SK-N-SH treated with all-trans-retinoic acid at 6 μM for 48 hours (cell line): ENCODE data around the gene JAK1.

Source experiments
- ATAC-seq: fragments of 200-7000 bp; cut with Tn5 transposase; 3 replicates; pipeline ENCODE4 v1.9.1; 2020; ENCODE audit warnings: mild to moderate bottlenecking, moderate library complexity
- ARNTL ChIP-seq: fragments of 450-650 bp; formaldehyde crosslinking; IDR thresholded peaks from 2 replicates; pipeline ENCODE4 v1.5.0; 2020; ENCODE audit warnings: low read depth, mild to moderate bottlenecking, moderate library complexity, borderline replicate concordance
- BACH2 ChIP-seq: fragments of 250-450 bp; sonication (Bioruptor Pico); IDR thresholded peaks from 2 replicates; pipeline ENCODE4 v1.9.0; 2021; ENCODE audit warnings: mild to moderate bottlenecking, borderline replicate concordance
- CREB5 ChIP-seq: fragments of 250-450 bp; sonication (Bioruptor Pico); IDR thresholded peaks from 2 replicates; pipeline ENCODE4 v1.5.1; 2020; ENCODE audit warnings: low read depth, mild to moderate bottlenecking, moderate library complexity
- CSRNP3 ChIP-seq: fragments of 250-450 bp; sonication (Bioruptor Pico); IDR thresholded peaks from 2 replicates; pipeline ENCODE4 v1.5.1; 2021; ENCODE audit warnings: mild to moderate bottlenecking, moderate library complexity
- GLIS3 ChIP-seq: fragments of 250-450 bp; sonication (Bioruptor Pico); IDR thresholded peaks from 2 replicates; pipeline ENCODE4 v1.5.0; 2020; ENCODE audit warnings: mild to moderate bottlenecking, moderate library complexity
- OSR1 ChIP-seq: fragments of 250-450 bp; sonication (Bioruptor Pico); IDR thresholded peaks from 2 replicates; pipeline ENCODE4 v1.8.0; 2022; ENCODE audit warnings: moderate library complexity, mild to moderate bottlenecking, inconsistent platforms
- PPARA ChIP-seq: fragments of 250-450 bp; sonication (Bioruptor Pico); IDR thresholded peaks from 2 replicates; pipeline ENCODE4 v1.5.0; 2020; ENCODE audit warnings: mild to moderate bottlenecking, borderline replicate concordance
- RARB ChIP-seq: fragments of 250-450 bp; sonication (Bioruptor Pico); IDR thresholded peaks from 2 replicates; pipeline ENCODE4 v1.8.0; 2021; ENCODE audit warnings: mild to moderate bottlenecking, moderate library complexity
- SNAI2 ChIP-seq: fragments of 250-450 bp; sonication (Bioruptor Pico); IDR thresholded peaks from 2 replicates; pipeline ENCODE4 v1.5.0; 2020; ENCODE audit warnings: mild to moderate bottlenecking, moderate library complexity
- TCF4 ChIP-seq: fragments of 250-450 bp; sonication (Bioruptor Pico); IDR thresholded peaks from 2 replicates; pipeline ENCODE4 v1.8.0; 2021; ENCODE audit warnings: mild to moderate bottlenecking, moderate library complexity, borderline replicate concordance
- TOX ChIP-seq: fragments of 250-450 bp; sonication (Bioruptor Pico); IDR thresholded peaks from 2 replicates; pipeline ENCODE4 v1.8.0; 2021; ENCODE audit warnings: mild to moderate bottlenecking, moderate library complexity, borderline replicate concordance
- TSHZ2 ChIP-seq: fragments of 250-450 bp; sonication (Bioruptor Pico); IDR thresholded peaks from 2 replicates; pipeline ENCODE4 v1.5.0; 2020; ENCODE audit warnings: mild to moderate bottlenecking, moderate library complexity
- ZC3H10 ChIP-seq: fragments of 250-450 bp; sonication (Bioruptor Pico); IDR thresholded peaks from 2 replicates; pipeline ENCODE4 v1.5.1; 2021; ENCODE audit warnings: mild to moderate bottlenecking, moderate library complexity
- ZFP3 ChIP-seq: fragments of 250-450 bp; sonication (Bioruptor Pico); IDR thresholded peaks from 2 replicates; pipeline ENCODE4 v1.5.0; 2020; ENCODE audit warnings: mild to moderate bottlenecking, moderate library complexity
- ZFP30 ChIP-seq: fragments of 450-650 bp; formaldehyde crosslinking; IDR thresholded peaks from 2 replicates; pipeline ENCODE4 v1.5.0; 2022; ENCODE audit warnings: mild to moderate bottlenecking, moderate library complexity
- ZNF565 ChIP-seq: fragments of 450-650 bp; formaldehyde crosslinking; conservative IDR thresholded peaks from 2 replicates; pipeline ENCODE4 v1.5.0; 2020; ENCODE audit warnings: low read depth, mild to moderate bottlenecking, moderate library complexity
- ZNF70 ChIP-seq: fragments of 450-650 bp; formaldehyde crosslinking; IDR thresholded peaks from 2 replicates; pipeline ENCODE4 v1.5.0; 2020; ENCODE audit warnings: mild to moderate bottlenecking, moderate library complexity
- ZNF8 ChIP-seq: fragments of 450-650 bp; formaldehyde crosslinking; IDR thresholded peaks from 2 replicates; pipeline ENCODE4 v1.5.0; 2020; ENCODE audit warnings: mild to moderate bottlenecking, moderate library complexity

JAK1 gene

GRCh38 chr1:64953241-64953640 is 13.1 kb downstream of the JAK1 start:
- no peak for ATAC-seq
- TF ChIP-seq OSR1 (CRISPR knock-in tag) (no peak), ARNTL (CRISPR knock-in tag) (no peak), SNAI2 (CRISPR knock-in tag) (no peak), ZFP3 (CRISPR knock-in tag) (no peak), TSHZ2 (no peak), CSRNP3 (CRISPR knock-in tag) (no peak), RARB (CRISPR knock-in tag) (no peak), ZFP30 (CRISPR knock-in tag) (no peak), ZC3H10 (CRISPR knock-in tag) (no peak), GLIS3 (CRISPR knock-in tag) (no peak), CREB5 (CRISPR knock-in tag) (no peak), TCF4 (no peak), BACH2 (CRISPR knock-in tag) (no peak), PPARA (no peak), ZNF8 (CRISPR knock-in tag) (no peak), TOX (no peak), ZNF70 (CRISPR knock-in tag) (no peak)

GRCh38 chr1:64950284-64950809 is 16.0 kb downstream of the JAK1 start:
- no peak for TF ChIP-seq CREB5 (CRISPR knock-in tag)
- no peak for TF ChIP-seq SNAI2 (CRISPR knock-in tag)
- no peak for TF ChIP-seq ZNF8 (CRISPR knock-in tag)
- no peak for ATAC-seq

- TF ChIP-seq ZNF565 (CRISPR knock-in tag) (no peak), PPARA (no peak), ZFP30 (CRISPR knock-in tag) (no peak), TCF4 (no peak), ZFP3 (CRISPR knock-in tag) (no peak)
- no peak for ATAC-seq
Observed at GRCh38 chr1:64948905-64949833, 17.2 kb downstream of the JAK1 start.

- TF ChIP-seq TOX (no peak), ZFP30 (CRISPR knock-in tag) (no peak), CREB5 (CRISPR knock-in tag) (no peak)
- no peak for ATAC-seq
Observed at GRCh38 chr1:64948216-64948615, 18.1 kb downstream of the JAK1 start.
